Measurements from ENCODE around the gene TESK2.
"Not testable (repeated sequence)": the region's sequence is repeated elsewhere in the genome, so short reads cannot be mapped to it uniquely, and the experiment has no call there.

TESK2 gene

DNA sequence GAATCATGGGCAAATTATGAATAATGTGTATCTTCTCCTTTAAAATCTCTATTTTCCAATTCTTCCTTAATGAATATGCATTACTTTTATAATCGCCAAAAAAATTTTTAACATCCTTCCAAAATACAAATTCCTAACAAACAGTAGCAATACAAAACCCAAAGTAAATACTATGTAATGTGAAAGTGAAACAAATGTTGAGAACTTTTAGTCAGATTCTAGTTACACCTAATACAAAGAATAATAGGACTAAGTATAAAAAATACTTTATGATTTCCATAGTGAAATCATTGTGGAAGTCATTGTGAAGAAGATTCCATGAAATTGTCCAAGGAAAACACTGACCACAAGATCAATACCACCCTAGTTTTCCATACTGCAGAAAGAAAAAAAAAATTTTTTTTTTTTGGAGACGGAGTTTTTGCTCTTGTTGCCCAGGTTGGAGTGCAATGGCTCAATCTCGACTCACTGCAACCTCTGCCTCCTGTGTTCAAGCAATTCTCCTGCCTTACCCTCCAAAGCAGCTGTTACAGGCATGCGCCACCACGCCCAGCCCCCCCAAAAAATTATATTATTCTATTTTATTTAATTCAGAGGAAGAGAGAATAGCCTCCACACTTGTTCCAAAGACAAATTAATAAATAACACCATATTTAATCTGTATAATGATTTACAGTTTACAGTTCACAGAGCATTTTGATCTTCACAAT lies 11.8 kb downstream of the TESK2 start:
- Histone ChIP-seq H3K27me3 (ENCODE audit: control insufficient read depth, insufficient read depth, low read length) (no peaks in the 10 kb centered on the region), H3K4me1 (no peaks in the 10 kb centered on the region), H3K27ac (no peak overlapping the region), H3K36me3 (ENCODE audit: control insufficient read depth, insufficient read depth, low read length) (no peaks in the 10 kb centered on the region), H3K9ac (no peak overlapping the region), H3K79me2 (no peaks in the 10 kb centered on the region), H3K9me3 (ENCODE audit: control insufficient read depth, low read length) (no peaks in the 10 kb centered on the region), H2AFZ (no peak overlapping the region), H3K4me2 (ENCODE audit: low read length) (no peak overlapping the region), H3K4me3 (ENCODE audit: low read depth, low read length) (no peak overlapping the region)
- TF ChIP-seq, protein P1, sequence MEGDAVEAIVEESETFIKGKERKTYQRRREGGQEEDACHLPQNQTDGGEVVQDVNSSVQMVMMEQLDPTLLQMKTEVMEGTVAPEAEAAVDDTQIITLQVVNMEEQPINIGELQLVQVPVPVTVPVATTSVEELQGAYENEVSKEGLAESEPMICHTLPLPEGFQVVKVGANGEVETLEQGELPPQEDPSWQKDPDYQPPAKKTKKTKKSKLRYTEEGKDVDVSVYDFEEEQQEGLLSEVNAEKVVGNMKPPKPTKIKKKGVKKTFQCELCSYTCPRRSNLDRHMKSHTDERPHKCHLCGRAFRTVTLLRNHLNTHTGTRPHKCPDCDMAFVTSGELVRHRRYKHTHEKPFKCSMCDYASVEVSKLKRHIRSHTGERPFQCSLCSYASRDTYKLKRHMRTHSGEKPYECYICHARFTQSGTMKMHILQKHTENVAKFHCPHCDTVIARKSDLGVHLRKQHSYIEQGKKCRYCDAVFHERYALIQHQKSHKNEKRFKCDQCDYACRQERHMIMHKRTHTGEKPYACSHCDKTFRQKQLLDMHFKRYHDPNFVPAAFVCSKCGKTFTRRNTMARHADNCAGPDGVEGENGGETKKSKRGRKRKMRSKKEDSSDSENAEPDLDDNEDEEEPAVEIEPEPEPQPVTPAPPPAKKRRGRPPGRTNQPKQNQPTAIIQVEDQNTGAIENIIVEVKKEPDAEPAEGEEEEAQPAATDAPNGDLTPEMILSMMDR (IDR thresholded peaks at IDR 0.05) = no peak

- Histone ChIP-seq H3K4me2 (ENCODE audit: low read length) (no peak overlapping the region), H3K4me1 (no peaks in the 10 kb centered on the region), H3K9me3 (ENCODE audit: control insufficient read depth, low read length) (no peaks in the 10 kb centered on the region), H3K4me3 (ENCODE audit: low read depth, low read length) (no peak overlapping the region), H3K9ac (no peak overlapping the region), H3K79me2 (no peaks in the 10 kb centered on the region), H2AFZ (no peak overlapping the region), H3K27ac (no peak overlapping the region), H3K36me3 (ENCODE audit: control insufficient read depth, insufficient read depth, low read length) (no peaks in the 10 kb centered on the region), H3K27me3 (ENCODE audit: control insufficient read depth, insufficient read depth, low read length) (no peaks in the 10 kb centered on the region)
- TF ChIP-seq, protein P1 (IDR thresholded peaks at IDR 0.05) = no peak
Observed at GRCh38 chr1:45478121-45478814, 12.7 kb downstream of the TESK2 start.

DNA sequence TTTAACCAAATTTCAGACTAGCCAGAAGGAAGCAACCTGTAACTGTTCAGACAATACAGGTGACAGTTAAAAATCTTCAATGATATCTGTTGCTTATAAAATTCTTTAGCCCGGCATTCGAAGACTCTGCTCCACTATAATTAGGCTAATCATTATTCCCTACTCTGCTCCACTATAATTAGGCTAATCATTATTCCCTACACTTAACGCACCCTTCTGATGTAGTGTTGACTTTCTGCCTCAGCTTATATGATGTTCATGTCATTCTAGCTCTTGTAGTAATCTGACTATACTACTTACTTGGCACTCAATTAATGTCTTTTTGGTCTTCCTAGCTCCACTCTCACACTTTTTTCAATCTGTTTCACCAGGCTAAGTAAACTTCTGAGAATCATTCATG lies 13.3 kb downstream of the TESK2 start:
- Histone ChIP-seq H3K36me3 (ENCODE audit: control insufficient read depth, insufficient read depth, low read length) (no peaks in the 10 kb centered on the region), H3K4me1 (no peaks in the 10 kb centered on the region), H3K9me3 (ENCODE audit: control insufficient read depth, low read length) (no peaks in the 10 kb centered on the region), H3K27ac (no peak overlapping the region), H2AFZ (no peak overlapping the region), H3K27me3 (ENCODE audit: control insufficient read depth, insufficient read depth, low read length) (no peaks in the 10 kb centered on the region), H3K79me2 (no peaks in the 10 kb centered on the region), H3K4me2 (ENCODE audit: low read length) (no peak overlapping the region), H3K9ac (no peak overlapping the region), H3K4me3 (ENCODE audit: low read depth, low read length) (no peak overlapping the region)
- TF ChIP-seq, protein P1 (IDR thresholded peaks at IDR 0.05) = no peak

DNA sequence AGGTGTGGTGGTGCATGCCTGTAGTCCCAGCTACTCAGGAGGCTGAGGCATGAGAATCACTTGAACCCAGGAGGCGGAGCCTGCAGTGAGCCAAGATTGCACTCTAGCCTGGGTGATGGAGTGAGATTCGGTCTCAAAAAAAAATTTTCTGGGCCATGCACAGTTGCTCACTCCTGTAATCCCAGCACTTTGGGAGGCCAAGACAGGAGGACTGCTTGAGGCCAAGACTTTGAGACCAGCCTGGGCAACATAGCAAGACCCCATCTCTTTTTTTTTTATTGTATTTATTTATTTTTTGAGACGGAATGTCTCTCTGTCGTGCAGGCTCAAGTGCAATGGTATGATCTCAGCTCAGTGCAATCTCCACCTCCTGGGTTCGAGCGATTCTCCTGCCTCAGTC lies 16.8 kb downstream of the TESK2 start:
- H3K27ac ChIP-seq; H3K4me3 ChIP-seq (ENCODE audit: low read depth, low read length); H3K4me2 ChIP-seq (ENCODE audit: low read length); H3K27me3 ChIP-seq (ENCODE audit: control insufficient read depth, insufficient read depth, low read length); H3K9ac ChIP-seq; H3K79me2 ChIP-seq; H3K9me3 ChIP-seq (ENCODE audit: control insufficient read depth, low read length); H3K36me3 ChIP-seq (ENCODE audit: control insufficient read depth, insufficient read depth, low read length); H2AFZ ChIP-seq; H3K4me1 ChIP-seq: not testable (repeated sequence)

- no peak overlapping the region for H2AFZ ChIP-seq
- H3K27me3 ChIP-seq (ENCODE audit: control insufficient read depth, insufficient read depth, low read length) = no peaks in the 10 kb centered on the region
- H3K9ac ChIP-seq = no peak overlapping the region
- H3K27ac ChIP-seq = no peak overlapping the region
- no peaks in the 10 kb centered on the region for H3K36me3 ChIP-seq (ENCODE audit: control insufficient read depth, insufficient read depth, low read length)
- no peaks in the 10 kb centered on the region for H3K4me1 ChIP-seq
- TF ChIP-seq, protein P1 (IDR thresholded peaks at IDR 0.05) = no peak
- H3K9me3 ChIP-seq (ENCODE audit: control insufficient read depth, low read length) = no peaks in the 10 kb centered on the region
- H3K79me2 ChIP-seq = no peaks in the 10 kb centered on the region
- H3K4me2 ChIP-seq (ENCODE audit: low read length) = no peak overlapping the region
- H3K4me3 ChIP-seq (ENCODE audit: low read depth, low read length) = no peak overlapping the region
Observed at GRCh38 chr1:45473302-45473701, 17.7 kb downstream of the TESK2 start.
